ENCODE measurements around the gene FCHSD1.
A peak's percentile ranks its signal among the peaks of the same experiment; 100 is the strongest.

Gene FCHSD1

GRCh38 chr5:141641634-141642267, 9.5 kb downstream of the FCHSD1 start:
- DNase-seq (ENCODE audit: low read depth): peak; percentile 84

- no peak for DNase-seq (ENCODE audit: low read depth)
Measured at GRCh38 chr5:141640698-141641097, 10.5 kb downstream of the FCHSD1 start.

GRCh38 chr5:141640051-141640415, 11.2 kb downstream of the FCHSD1 start:
- DNase-seq (ENCODE audit: low read depth): no peak

- DNase-seq (ENCODE audit: low read depth): no peak
Measured at GRCh38 chr5:141639357-141640050, 11.7 kb downstream of the FCHSD1 start.

GRCh38 chr5:141638771-141639170, 12.4 kb downstream of the FCHSD1 start:
- DNase-seq (ENCODE audit: low read depth): no peak

- DNase-seq (ENCODE audit: low read depth): peak; percentile 57
Measured at GRCh38 chr5:141637767-141638419, 13.3 kb downstream of the FCHSD1 start.

- DNase-seq (ENCODE audit: low read depth): no peak
Measured at GRCh38 chr5:141637123-141637766, 14.0 kb downstream of the FCHSD1 start.

GRCh38 chr5:141636413-141637122, 14.7 kb downstream of the FCHSD1 start, which contains the start of the genes HDAC3 and RELL2:
TSS of gene HDAC3 (minus strand) at chr5:141636849. CDS start at chr5:141636790, 59 bp downstream.
TSS of gene RELL2 (plus strand) at chr5:141636997. CDS start at chr5:141638226, 1,229 bp downstream.
- DNase-seq (ENCODE audit: low read depth): peak; percentile 88

- no peak for DNase-seq (ENCODE audit: low read depth)
Measured at GRCh38 chr5:141636106-141636412, 15.2 kb downstream of the FCHSD1 start.

- no peak for DNase-seq (ENCODE audit: low read depth)
Measured at GRCh38 chr5:141635646-141636045, 15.6 kb downstream of the FCHSD1 start.

- no peak for DNase-seq (ENCODE audit: low read depth)
Measured at GRCh38 chr5:141634720-141635119, 16.5 kb downstream of the FCHSD1 start.

- DNase-seq (ENCODE audit: low read depth): no peak
Measured at GRCh38 chr5:141633871-141634561, 17.2 kb downstream of the FCHSD1 start.

- DNase-seq (ENCODE audit: low read depth): no peak
Measured at GRCh38 chr5:141632650-141633049, 18.6 kb downstream of the FCHSD1 start.

GRCh38 chr5:141630570-141631140, 20.6 kb downstream of the FCHSD1 start:
- DNase-seq (ENCODE audit: low read depth): no peak

- DNase-seq (ENCODE audit: low read depth): peak; percentile 32
Measured at GRCh38 chr5:141628175-141628788, 22.9 kb downstream of the FCHSD1 start.

- no peak for DNase-seq (ENCODE audit: low read depth)
Measured at GRCh38 chr5:141623611-141624010, 27.6 kb downstream of the FCHSD1 start.

GRCh38 chr5:141623186-141623585, 28.0 kb downstream of the FCHSD1 start:
- no peak for DNase-seq (ENCODE audit: low read depth)

GRCh38 chr5:141618804-141619554, 32.2 kb downstream of the FCHSD1 start, which contains the start of gene DIAPH1:
TSS of gene DIAPH1 (minus strand) at chr5:141619000. CDS start at chr5:141618914, 86 bp downstream.
- DNase-seq (ENCODE audit: low read depth): peak; percentile 97

GRCh38 chr5:141618030-141618803, 33.0 kb downstream of the FCHSD1 start:
- DNase-seq (ENCODE audit: low read depth): no peak
